Measurements from ENCODE around the gene PTCSC3. TPM values are rescaled to one million over a fixed set of nuclear protein-coding genes. Genes with fewer than 3 reads are reported as not detected.

PTCSC3 gene
- total and polyA plus RNA-seq, 2 of the 13 experiments (the other 11 are each of a cell fraction or from before 2014, with no cell fraction given), result not detected

DNA sequence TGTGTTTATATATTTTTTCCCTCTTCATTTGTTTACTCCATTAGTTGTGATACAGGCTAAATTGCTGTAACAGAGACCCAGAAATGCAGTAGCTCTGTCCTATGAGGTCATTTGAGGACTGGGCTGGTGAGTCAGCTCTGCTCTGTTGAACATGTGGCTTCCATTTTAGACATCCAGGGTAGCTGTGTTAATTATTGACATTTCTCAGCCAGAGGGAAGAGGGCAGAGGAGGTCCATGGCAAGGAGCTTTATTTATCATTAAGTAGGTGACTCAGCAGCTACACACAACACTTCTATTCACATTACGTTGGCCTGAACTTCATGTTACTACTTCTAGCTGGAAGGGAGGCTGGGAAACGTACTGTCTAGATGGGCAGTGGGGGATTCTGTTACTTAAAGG, 85.4 kb downstream of the PTCSC3 start (continued):
- TF ChIP-seq RARA (CRISPR knock-in tag; IDR thresholded peaks at IDR 0.05), result peak; percentile 74
- TF ChIP-seq ZBTB1 (CRISPR knock-in tag; IDR thresholded peaks at IDR 0.05; ENCODE audit: borderline replicate concordance), result no peak
- TF ChIP-seq KMT2B (CRISPR knock-in tag; IDR thresholded peaks at IDR 0.05), result no peak
- no peak for TF ChIP-seq PHF20 (CRISPR knock-in tag; IDR thresholded peaks at IDR 0.05)
- TF ChIP-seq ZNF382 (CRISPR knock-in tag; IDR thresholded peaks at IDR 0.05; ENCODE audit: borderline replicate concordance), result no peak
- peak; percentile 36; the same call in 1 of the 2 replicates for TF ChIP-seq ETV5 (CRISPR knock-in tag; IDR thresholded peaks at IDR 0.05; ENCODE audit: borderline replicate concordance)
- peak; percentile 89 for TF ChIP-seq FOXA3 (CRISPR knock-in tag; IDR thresholded peaks at IDR 0.05)
- TF ChIP-seq, protein P1, sequence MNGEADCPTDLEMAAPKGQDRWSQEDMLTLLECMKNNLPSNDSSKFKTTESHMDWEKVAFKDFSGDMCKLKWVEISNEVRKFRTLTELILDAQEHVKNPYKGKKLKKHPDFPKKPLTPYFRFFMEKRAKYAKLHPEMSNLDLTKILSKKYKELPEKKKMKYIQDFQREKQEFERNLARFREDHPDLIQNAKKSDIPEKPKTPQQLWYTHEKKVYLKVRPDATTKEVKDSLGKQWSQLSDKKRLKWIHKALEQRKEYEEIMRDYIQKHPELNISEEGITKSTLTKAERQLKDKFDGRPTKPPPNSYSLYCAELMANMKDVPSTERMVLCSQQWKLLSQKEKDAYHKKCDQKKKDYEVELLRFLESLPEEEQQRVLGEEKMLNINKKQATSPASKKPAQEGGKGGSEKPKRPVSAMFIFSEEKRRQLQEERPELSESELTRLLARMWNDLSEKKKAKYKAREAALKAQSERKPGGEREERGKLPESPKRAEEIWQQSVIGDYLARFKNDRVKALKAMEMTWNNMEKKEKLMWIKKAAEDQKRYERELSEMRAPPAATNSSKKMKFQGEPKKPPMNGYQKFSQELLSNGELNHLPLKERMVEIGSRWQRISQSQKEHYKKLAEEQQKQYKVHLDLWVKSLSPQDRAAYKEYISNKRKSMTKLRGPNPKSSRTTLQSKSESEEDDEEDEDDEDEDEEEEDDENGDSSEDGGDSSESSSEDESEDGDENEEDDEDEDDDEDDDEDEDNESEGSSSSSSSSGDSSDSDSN (CRISPR knock-in tag; IDR thresholded peaks at IDR 0.05), result 0 out of 2 replicates have a peak, but pooled peaks have one; percentile 23
- TF ChIP-seq, protein P2, sequence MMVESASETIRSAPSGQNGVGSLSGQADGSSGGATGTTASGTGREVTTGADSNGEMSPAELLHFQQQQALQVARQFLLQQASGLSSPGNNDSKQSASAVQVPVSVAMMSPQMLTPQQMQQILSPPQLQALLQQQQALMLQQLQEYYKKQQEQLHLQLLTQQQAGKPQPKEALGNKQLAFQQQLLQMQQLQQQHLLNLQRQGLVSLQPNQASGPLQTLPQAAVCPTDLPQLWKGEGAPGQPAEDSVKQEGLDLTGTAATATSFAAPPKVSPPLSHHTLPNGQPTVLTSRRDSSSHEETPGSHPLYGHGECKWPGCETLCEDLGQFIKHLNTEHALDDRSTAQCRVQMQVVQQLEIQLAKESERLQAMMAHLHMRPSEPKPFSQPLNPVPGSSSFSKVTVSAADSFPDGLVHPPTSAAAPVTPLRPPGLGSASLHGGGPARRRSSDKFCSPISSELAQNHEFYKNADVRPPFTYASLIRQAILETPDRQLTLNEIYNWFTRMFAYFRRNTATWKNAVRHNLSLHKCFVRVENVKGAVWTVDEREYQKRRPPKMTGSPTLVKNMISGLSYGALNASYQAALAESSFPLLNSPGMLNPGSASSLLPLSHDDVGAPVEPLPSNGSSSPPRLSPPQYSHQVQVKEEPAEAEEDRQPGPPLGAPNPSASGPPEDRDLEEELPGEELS (CRISPR knock-in tag; IDR thresholded peaks at IDR 0.05), result peak; percentile 79
- no peak for TF ChIP-seq ARNT (IDR thresholded peaks at IDR 0.05)
- peak; percentile 23; the same call in 1 of the 2 replicates for TF ChIP-seq NFYC (CRISPR knock-in tag; IDR thresholded peaks at IDR 0.05)
- TF ChIP-seq, protein P3, sequence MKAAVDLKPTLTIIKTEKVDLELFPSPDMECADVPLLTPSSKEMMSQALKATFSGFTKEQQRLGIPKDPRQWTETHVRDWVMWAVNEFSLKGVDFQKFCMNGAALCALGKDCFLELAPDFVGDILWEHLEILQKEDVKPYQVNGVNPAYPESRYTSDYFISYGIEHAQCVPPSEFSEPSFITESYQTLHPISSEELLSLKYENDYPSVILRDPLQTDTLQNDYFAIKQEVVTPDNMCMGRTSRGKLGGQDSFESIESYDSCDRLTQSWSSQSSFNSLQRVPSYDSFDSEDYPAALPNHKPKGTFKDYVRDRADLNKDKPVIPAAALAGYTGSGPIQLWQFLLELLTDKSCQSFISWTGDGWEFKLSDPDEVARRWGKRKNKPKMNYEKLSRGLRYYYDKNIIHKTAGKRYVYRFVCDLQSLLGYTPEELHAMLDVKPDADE (CRISPR knock-in tag; IDR thresholded peaks at IDR 0.05), result no peak
- no peak for TF ChIP-seq IKZF4 (CRISPR knock-in tag; IDR thresholded peaks at IDR 0.05; ENCODE audit: borderline replicate concordance, low read depth, not compliant biosample characterization)
- peak; percentile 100 for TF ChIP-seq RXRB (CRISPR knock-in tag; IDR thresholded peaks at IDR 0.05; ENCODE audit: borderline replicate concordance)
- TF ChIP-seq ZNF737 (CRISPR knock-in tag; IDR thresholded peaks at IDR 0.05; ENCODE audit: borderline replicate concordance), result no peak
- no peak for TF ChIP-seq ZNF547 (CRISPR knock-in tag; IDR thresholded peaks at IDR 0.05)
- no peak for TF ChIP-seq HDAC1 (CRISPR knock-in tag; IDR thresholded peaks at IDR 0.05)
- TF ChIP-seq MAFG (CRISPR knock-in tag; IDR thresholded peaks at IDR 0.05), result 0 out of 2 replicates have a peak, but pooled peaks have one; percentile 66
- TF ChIP-seq, protein P4, sequence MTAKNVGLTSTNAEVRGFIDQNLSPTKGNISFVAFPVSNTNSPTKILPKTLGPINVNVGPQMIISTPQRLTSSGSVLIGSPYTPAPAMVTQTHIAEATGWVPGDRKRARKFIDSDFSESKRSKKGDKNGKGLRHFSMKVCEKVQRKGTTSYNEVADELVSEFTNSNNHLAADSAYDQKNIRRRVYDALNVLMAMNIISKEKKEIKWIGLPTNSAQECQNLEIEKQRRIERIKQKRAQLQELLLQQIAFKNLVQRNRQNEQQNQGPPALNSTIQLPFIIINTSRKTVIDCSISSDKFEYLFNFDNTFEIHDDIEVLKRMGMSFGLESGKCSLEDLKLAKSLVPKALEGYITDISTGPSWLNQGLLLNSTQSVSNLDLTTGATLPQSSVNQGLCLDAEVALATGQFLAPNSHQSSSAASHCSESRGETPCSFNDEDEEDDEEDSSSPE (CRISPR knock-in tag; IDR thresholded peaks at IDR 0.05), result no peak
- no peak for TF ChIP-seq ZSCAN30 (CRISPR knock-in tag; IDR thresholded peaks at IDR 0.05)
- TF ChIP-seq STAG1 (CRISPR knock-in tag; IDR thresholded peaks at IDR 0.05), result no peak
- TF ChIP-seq ZNF501 (CRISPR knock-in tag; IDR thresholded peaks at IDR 0.05), result peak; percentile 42; the same call in 1 of the 2 replicates
- peak; percentile 92 for TF ChIP-seq ZSCAN9 (CRISPR knock-in tag; IDR thresholded peaks at IDR 0.05; ENCODE audit: borderline replicate concordance)
- TF ChIP-seq, protein P5, sequence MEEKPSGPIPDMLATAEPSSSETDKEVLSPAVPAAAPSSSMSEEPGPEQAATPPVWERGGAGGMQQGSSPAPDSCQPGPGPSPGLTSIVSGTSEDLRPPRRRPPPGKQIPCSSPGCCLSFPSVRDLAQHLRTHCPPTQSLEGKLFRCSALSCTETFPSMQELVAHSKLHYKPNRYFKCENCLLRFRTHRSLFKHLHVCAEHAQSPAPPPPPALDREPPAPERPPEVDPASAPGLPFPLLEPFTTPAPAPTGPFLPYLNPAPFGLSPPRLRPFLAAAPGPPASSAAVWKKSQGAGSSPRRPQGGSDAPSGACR (CRISPR knock-in tag; IDR thresholded peaks at IDR 0.05), result no peak

All from HepG2 (cell line).